GM18951 (cell line): Measurements from ENCODE around the gene GOLGA1.

Source experiments
- POLR2A ChIP-seq: IDR thresholded peaks from 4 replicates; pipeline ENCODE4 v1.6.1; 2011; ENCODE audit warnings: mild to moderate bottlenecking; ENCODE audit not compliant: insufficient read length, insufficient read depth; ENCODE audit errors: extremely low read depth
- in situ Hi-C: fragments of 300-500 bp; cut with MboI; formaldehyde crosslinking; loops from one replicate; pipeline ENCODE4 v1.12.0; 2022; ENCODE audit warnings: low sequenced_read_pairs, mixed read lengths, inconsistent platforms; ENCODE audit not compliant: unreplicated experiment

The GOLGA1 gene

GRCh38 chr9:124911766-124912165 is 29.1 kb downstream of the GOLGA1 start:
- TF ChIP-seq POLR2A = no peak
- in situ Hi-C loops = no loop called here

- in situ Hi-C loops = no loop called here
- no peak for TF ChIP-seq POLR2A
Measured at GRCh38 chr9:124908098-124908497, 32.8 kb downstream of the GOLGA1 start.

- TF ChIP-seq POLR2A = no peak
- in situ Hi-C loops = no loop called here
Measured at GRCh38 chr9:124906966-124907365, 33.9 kb downstream of the GOLGA1 start.

GRCh38 chr9:124899845-124900244 is 41.0 kb downstream of the GOLGA1 start:
- TF ChIP-seq POLR2A = no peak
- in situ Hi-C loops = no loop called here

- no peak for TF ChIP-seq POLR2A
- in situ Hi-C loops = no loop called here
Measured at GRCh38 chr9:124897570-124898460, 43.1 kb downstream of the GOLGA1 start.

GRCh38 chr9:124894741-124895170 is 46.1 kb downstream of the GOLGA1 start:
- TF ChIP-seq POLR2A = no peak
- in situ Hi-C loops = no loop called here

- in situ Hi-C loops = no loop called here
- no peak for TF ChIP-seq POLR2A
Measured at GRCh38 chr9:124894035-124894740, 46.7 kb downstream of the GOLGA1 start.

GRCh38 chr9:124890179-124890578 is 50.7 kb downstream of the GOLGA1 start:
- in situ Hi-C loops = no loop called here
- TF ChIP-seq POLR2A = no peak

GRCh38 chr9:124889006-124889405 is 51.9 kb downstream of the GOLGA1 start:
- TF ChIP-seq POLR2A = no peak
- in situ Hi-C loops = no loop called here

- in situ Hi-C loops = no loop called here
- no peak for TF ChIP-seq POLR2A
Measured at GRCh38 chr9:124887832-124888231, 53.1 kb downstream of the GOLGA1 start.

- no peak for TF ChIP-seq POLR2A
- in situ Hi-C loops = no loop called here
Measured at GRCh38 chr9:124886866-124887492, 53.9 kb downstream of the GOLGA1 start.

- TF ChIP-seq POLR2A = no peak
- in situ Hi-C loops = no loop called here
Measured at GRCh38 chr9:124886461-124886860, 54.4 kb downstream of the GOLGA1 start.

- in situ Hi-C loops = no loop called here
- TF ChIP-seq POLR2A = no peak
Measured at GRCh38 chr9:124885551-124885950, 55.3 kb downstream of the GOLGA1 start.
